HEK293 (cell line): ENCODE results near the gene MEOX2.

ENCODE experiments used
- CTCF ChIA-PET: fragments of 350-600 bp; formaldehyde crosslinking; extraction: SDS; loops from one replicate; lab custom pipeline; 2021; ENCODE audit warnings: antibody characterized with exemption; lab: Yijun Ruan, JAX
- POLR2A ChIA-PET: fragments of 300-600 bp; formaldehyde crosslinking; extraction: SDS; loops from one replicate; lab custom pipeline; 2020; ENCODE audit warnings: antibody characterized with exemption, inconsistent platforms; lab: Yijun Ruan, JAX
- H3K27ac ChIP-seq: fragments of 200-500 bp; sonication (Bioruptor generic); 2 replicates; pipeline ENCODE4 v1.5.1; 2014; ENCODE audit warnings: low read depth, low read length, control low read depth, inconsistent platforms; ENCODE audit errors: extremely low read depth
- H3K36me3 ChIP-seq, 2 experiments: fragments of 200-500 bp in 1 of 2; sonication (Bioruptor generic) in 1 of 2; 1 replicate in 1 of 2; 2 replicates in 1 of 2; pipeline ENCODE4 v1.5.1; 2014 to 2017; ENCODE audit warnings: inconsistent platforms in 2 of 2, low read length in 2 of 2; ENCODE audit not compliant: control insufficient read depth in 2 of 2, insufficient read depth in 1 of 2
- H3K4me1 ChIP-seq: fragments of 200-500 bp; sonication (Bioruptor generic); 2 replicates; pipeline ENCODE4 v1.5.1; 2014; ENCODE audit warnings: mild to moderate bottlenecking, low read length, inconsistent platforms; ENCODE audit not compliant: control insufficient read depth, insufficient read depth
- H3K4me3 ChIP-seq: 2 replicates; pipeline ENCODE4 v1.5.1; 2011; ENCODE audit warnings: low read depth, mild to moderate bottlenecking, control low read depth, low read length, moderate library complexity
- H3K9me3 ChIP-seq: fragments of 200-500 bp; sonication (Bioruptor generic); 2 replicates; pipeline ENCODE4 v1.5.1; 2014; ENCODE audit warnings: low read depth, low read length, inconsistent platforms; ENCODE audit not compliant: control insufficient read depth, insufficient read depth
- HOXA7 ChIP-seq: sonication (generic); formaldehyde crosslinking; IDR thresholded peaks from 2 replicates; pipeline ENCODE4 v1.8.1; 2022; ENCODE audit warnings: missing genetic modification reagents, borderline replicate concordance
- HOXD13 ChIP-seq: sonication (generic); formaldehyde crosslinking; IDR thresholded peaks from 2 replicates; pipeline ENCODE4 v1.8.0; 2022; ENCODE audit warnings: missing genetic modification reagents, borderline replicate concordance
- MZF1 ChIP-seq: fragments of 450-650 bp; formaldehyde crosslinking; IDR thresholded peaks from 2 replicates; pipeline ENCODE4 v1.5.1; 2017; ENCODE audit warnings: missing biosample characterization, missing genetic modification characterization, borderline replicate concordance
- SP2 ChIP-seq: fragments of 450-650 bp; formaldehyde crosslinking; IDR thresholded peaks from 2 replicates; pipeline ENCODE4 v1.5.1; 2016; ENCODE audit warnings: missing biosample characterization, missing genetic modification characterization
- ZFP37 ChIP-seq: fragments of 450-650 bp; formaldehyde crosslinking; IDR thresholded peaks from 2 replicates; pipeline ENCODE4 v1.5.1; 2016; ENCODE audit warnings: missing biosample characterization, missing genetic modification characterization
- ZIC2 ChIP-seq: fragments of 450-650 bp; formaldehyde crosslinking; IDR thresholded peaks from 2 replicates; pipeline ENCODE4 v1.5.1; 2016; ENCODE audit warnings: missing biosample characterization, missing genetic modification characterization
- ZNF155 ChIP-seq: fragments of 450-650 bp; formaldehyde crosslinking; IDR thresholded peaks from 2 replicates; pipeline ENCODE4 v1.5.1; 2016; ENCODE audit warnings: missing biosample characterization, missing genetic modification characterization
- ZNF157 ChIP-seq: fragments of 450-650 bp; formaldehyde crosslinking; IDR thresholded peaks from 2 replicates; pipeline ENCODE4 v1.5.1; 2016; ENCODE audit warnings: missing biosample characterization, missing genetic modification characterization
- ZNF169 ChIP-seq: fragments of 450-650 bp; formaldehyde crosslinking; IDR thresholded peaks from 2 replicates; pipeline ENCODE4 v1.5.1; 2016; ENCODE audit warnings: missing biosample characterization, missing genetic modification characterization
- ZNF214 ChIP-seq: fragments of 450-650 bp; formaldehyde crosslinking; IDR thresholded peaks from 2 replicates; pipeline ENCODE4 v1.5.1; 2017; ENCODE audit warnings: missing biosample characterization, mild to moderate bottlenecking, missing genetic modification characterization, borderline replicate concordance
- ZNF239 ChIP-seq: fragments of 450-650 bp; formaldehyde crosslinking; IDR thresholded peaks from 2 replicates; pipeline ENCODE4 v1.5.1; 2016; ENCODE audit warnings: missing biosample characterization, missing genetic modification characterization
- ZNF266 ChIP-seq: fragments of 450-650 bp; formaldehyde crosslinking; IDR thresholded peaks from 2 replicates; pipeline ENCODE4 v1.5.1; 2016; ENCODE audit warnings: missing biosample characterization, missing genetic modification characterization, low read depth
- ZNF311 ChIP-seq: fragments of 450-650 bp; formaldehyde crosslinking; IDR thresholded peaks from 2 replicates; pipeline ENCODE4 v1.5.1; 2017; ENCODE audit warnings: missing biosample characterization, missing genetic modification characterization, borderline replicate concordance
- ZNF350 ChIP-seq: fragments of 450-650 bp; formaldehyde crosslinking; IDR thresholded peaks from 2 replicates; pipeline ENCODE4 v1.5.0; 2017; ENCODE audit warnings: missing biosample characterization, mild to moderate bottlenecking, missing genetic modification characterization
- ZNF416 ChIP-seq: fragments of 450-650 bp; formaldehyde crosslinking; IDR thresholded peaks from 2 replicates; pipeline ENCODE4 v1.5.1; 2016; ENCODE audit warnings: missing biosample characterization, missing genetic modification characterization
- ZNF426 ChIP-seq: fragments of 450-650 bp; formaldehyde crosslinking; IDR thresholded peaks from 2 replicates; pipeline ENCODE4 v1.5.1; 2017; ENCODE audit warnings: missing biosample characterization, missing genetic modification characterization, mild to moderate bottlenecking, inconsistent platforms, moderate library complexity
- ZNF501 ChIP-seq: fragments of 450-650 bp; formaldehyde crosslinking; IDR thresholded peaks from 2 replicates; pipeline ENCODE4 v1.5.1; 2016; ENCODE audit warnings: missing biosample characterization, missing genetic modification characterization
- ZNF521 ChIP-seq: fragments of 450-650 bp; formaldehyde crosslinking; IDR thresholded peaks from 2 replicates; pipeline ENCODE4 v1.5.1; 2017; ENCODE audit warnings: missing biosample characterization, mild to moderate bottlenecking, missing genetic modification characterization
- ZNF664 ChIP-seq: fragments of 450-650 bp; formaldehyde crosslinking; IDR thresholded peaks from 2 replicates; pipeline ENCODE4 v1.5.1; 2016; ENCODE audit warnings: missing biosample characterization, missing genetic modification characterization
- ZXDB ChIP-seq: fragments of 450-650 bp; formaldehyde crosslinking; IDR thresholded peaks from 2 replicates; pipeline ENCODE4 v1.5.1; 2016; ENCODE audit warnings: missing biosample characterization, missing genetic modification characterization
- TF ChIP-seq, protein P1 (sequence below): IDR thresholded peaks from 2 replicates; pipeline ENCODE4 v1.6.1; 2011; ENCODE audit warnings: mild to moderate bottlenecking, low read depth, low read length, borderline replicate concordance
- TF ChIP-seq, protein P2 (sequence below): fragments of 450-650 bp; formaldehyde crosslinking; IDR thresholded peaks from 2 replicates; pipeline ENCODE4 v1.5.1; 2016; ENCODE audit warnings: missing biosample characterization, missing genetic modification characterization
- TF ChIP-seq, protein P3 (sequence below): fragments of 450-650 bp; formaldehyde crosslinking; optimal IDR thresholded peaks from 2 replicates; pipeline ENCODE3; 2016; ENCODE audit warnings: missing biosample characterization, mild to moderate bottlenecking, missing genetic modification characterization
- TF ChIP-seq, protein P4 (sequence below): fragments of 450-650 bp; formaldehyde crosslinking; IDR thresholded peaks from 2 replicates; pipeline ENCODE4 v1.5.1; 2016; ENCODE audit warnings: missing biosample characterization, missing genetic modification characterization
- TF ChIP-seq, protein P5 (sequence below): fragments of 450-650 bp; formaldehyde crosslinking; IDR thresholded peaks from 2 replicates; pipeline ENCODE4 v1.5.1; 2017; ENCODE audit warnings: missing biosample characterization, missing genetic modification characterization

The MEOX2 gene

DNA sequence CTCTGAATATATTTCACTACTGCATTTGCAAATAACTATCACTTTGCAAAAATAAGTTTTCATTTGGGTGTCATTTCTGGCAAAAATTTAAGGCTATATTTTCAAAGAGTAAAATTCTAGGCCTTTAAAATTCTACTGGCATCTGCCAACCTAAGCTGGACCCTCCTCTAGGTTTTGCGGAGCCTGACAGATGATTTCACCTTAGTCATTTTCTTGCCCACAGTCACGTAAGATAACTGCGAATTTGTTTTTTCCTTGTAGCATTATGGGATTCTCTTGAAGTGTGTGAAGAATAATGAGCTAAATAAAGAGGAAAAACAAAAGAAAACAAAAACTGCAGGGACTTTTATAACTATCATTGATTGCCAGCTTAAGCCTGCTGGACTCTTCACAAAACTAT is 7.8 kb downstream of the MEOX2 start:
- no peaks in the 10 kb centered on the region for H3K9me3 ChIP-seq
- H3K36me3 ChIP-seq, result no peaks in the 10 kb centered on the region
- H3K4me1 ChIP-seq, result no peaks in the 10 kb centered on the region
- ChIA-PET POLR2A (no interaction called here), CTCF (no interaction called here)
- no peak overlapping the region for H3K27ac ChIP-seq
- TF ChIP-seq ZNF239 (tag by site-specific recombination) (no peak), ZIC2 (tag by site-specific recombination) (no peak), ZNF664 (tag by site-specific recombination) (no peak), MZF1 (tag by site-specific recombination) (no peak), ZNF169 (tag by site-specific recombination) (no peak), ZNF157 (tag by site-specific recombination) (no peak), SP2 (tag by site-specific recombination) (no peak), ZNF155 (tag by site-specific recombination) (no peak), HOXA7 (CRISPR knock-in tag) (no peak), ZNF416 (tag by site-specific recombination) (no peak), ZNF266 (tag by site-specific recombination) (no peak), ZXDB (tag by site-specific recombination) (no peak), ZNF350 (tag by site-specific recombination) (no peak), ZNF501 (tag by site-specific recombination) (no peak)
- TF ChIP-seq, protein P1, sequence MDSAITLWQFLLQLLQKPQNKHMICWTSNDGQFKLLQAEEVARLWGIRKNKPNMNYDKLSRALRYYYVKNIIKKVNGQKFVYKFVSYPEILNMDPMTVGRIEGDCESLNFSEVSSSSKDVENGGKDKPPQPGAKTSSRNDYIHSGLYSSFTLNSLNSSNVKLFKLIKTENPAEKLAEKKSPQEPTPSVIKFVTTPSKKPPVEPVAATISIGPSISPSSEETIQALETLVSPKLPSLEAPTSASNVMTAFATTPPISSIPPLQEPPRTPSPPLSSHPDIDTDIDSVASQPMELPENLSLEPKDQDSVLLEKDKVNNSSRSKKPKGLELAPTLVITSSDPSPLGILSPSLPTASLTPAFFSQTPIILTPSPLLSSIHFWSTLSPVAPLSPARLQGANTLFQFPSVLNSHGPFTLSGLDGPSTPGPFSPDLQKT, result no peak
- TF ChIP-seq, protein P2, sequence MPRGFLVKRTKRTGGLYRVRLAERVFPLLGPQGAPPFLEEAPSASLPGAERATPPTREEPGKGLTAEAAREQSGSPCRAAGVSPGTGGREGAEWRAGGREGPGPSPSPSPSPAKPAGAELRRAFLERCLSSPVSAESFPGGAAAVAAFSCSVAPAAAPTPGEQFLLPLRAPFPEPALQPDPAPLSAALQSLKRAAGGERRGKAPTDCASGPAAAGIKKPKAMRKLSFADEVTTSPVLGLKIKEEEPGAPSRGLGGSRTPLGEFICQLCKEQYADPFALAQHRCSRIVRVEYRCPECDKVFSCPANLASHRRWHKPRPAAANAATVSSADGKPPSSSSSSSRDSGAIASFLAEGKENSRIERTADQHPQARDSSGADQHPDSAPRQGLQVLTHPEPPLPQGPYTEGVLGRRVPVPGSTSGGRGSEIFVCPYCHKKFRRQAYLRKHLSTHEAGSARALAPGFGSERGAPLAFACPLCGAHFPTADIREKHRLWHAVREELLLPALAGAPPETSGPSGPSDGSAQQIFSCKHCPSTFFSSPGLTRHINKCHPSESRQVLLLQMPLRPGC (tag by site-specific recombination), result no peak
- TF ChIP-seq, protein P3, sequence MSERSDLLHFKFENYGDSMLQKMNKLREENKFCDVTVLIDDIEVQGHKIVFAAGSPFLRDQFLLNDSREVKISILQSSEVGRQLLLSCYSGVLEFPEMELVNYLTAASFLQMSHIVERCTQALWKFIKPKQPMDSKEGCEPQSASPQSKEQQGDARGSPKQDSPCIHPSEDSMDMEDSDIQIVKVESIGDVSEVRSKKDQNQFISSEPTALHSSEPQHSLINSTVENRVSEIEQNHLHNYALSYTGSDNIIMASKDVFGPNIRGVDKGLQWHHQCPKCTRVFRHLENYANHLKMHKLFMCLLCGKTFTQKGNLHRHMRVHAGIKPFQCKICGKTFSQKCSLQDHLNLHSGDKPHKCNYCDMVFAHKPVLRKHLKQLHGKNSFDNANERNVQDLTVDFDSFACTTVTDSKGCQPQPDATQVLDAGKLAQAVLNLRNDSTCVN (tag by site-specific recombination), result no peak
- TF ChIP-seq, protein P4, sequence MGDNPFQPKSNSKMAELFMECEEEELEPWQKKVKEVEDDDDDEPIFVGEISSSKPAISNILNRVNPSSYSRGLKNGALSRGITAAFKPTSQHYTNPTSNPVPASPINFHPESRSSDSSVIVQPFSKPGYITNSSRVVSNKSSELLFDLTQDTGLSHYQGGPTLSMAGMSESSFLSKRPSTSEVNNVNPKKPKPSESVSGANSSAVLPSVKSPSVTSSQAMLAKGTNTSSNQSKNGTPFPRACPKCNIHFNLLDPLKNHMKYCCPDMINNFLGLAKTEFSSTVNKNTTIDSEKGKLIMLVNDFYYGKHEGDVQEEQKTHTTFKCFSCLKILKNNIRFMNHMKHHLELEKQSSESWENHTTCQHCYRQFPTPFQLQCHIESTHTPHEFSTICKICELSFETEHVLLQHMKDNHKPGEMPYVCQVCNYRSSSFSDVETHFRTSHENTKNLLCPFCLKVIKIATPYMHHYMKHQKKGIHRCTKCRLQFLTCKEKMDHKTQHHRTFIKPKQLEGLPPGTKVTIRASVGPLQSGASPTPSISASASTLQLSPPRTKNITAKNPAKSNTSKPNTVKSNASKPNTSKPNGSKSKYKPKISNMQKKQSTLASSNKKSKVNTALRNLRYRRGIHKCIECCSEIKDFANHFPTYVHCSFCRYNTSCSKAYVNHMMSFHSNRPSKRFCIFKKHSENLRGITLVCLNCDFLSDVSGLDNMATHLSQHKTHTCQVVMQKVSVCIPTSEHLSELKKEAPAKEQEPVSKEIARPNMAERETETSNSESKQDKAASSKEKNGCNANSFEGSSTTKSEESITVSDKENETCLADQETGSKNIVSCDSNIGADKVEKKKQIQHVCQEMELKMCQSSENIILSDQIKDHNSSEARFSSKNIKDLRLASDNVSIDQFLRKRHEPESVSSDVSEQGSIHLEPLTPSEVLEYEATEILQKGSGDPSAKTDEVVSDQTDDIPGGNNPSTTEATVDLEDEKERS (tag by site-specific recombination), result no peak
- no peak overlapping the region for H3K4me3 ChIP-seq

DNA sequence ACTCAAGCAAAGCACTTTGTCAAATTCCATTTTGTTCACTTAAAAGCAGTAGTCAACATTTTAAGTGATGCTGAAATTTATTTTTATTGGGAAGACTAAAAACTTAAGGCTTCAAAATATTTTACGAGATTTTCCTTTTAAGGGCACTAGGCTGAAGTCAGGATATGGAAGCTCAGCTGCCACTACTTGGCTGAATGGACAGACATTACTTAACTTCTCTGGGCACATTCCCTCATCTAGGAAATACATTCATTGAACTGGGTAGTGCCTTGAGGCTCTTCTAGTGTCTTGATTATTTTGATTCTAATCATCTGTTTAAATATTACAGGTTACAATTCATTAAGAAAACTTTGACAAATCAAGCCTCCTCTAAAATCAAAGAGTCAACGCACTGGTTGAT is 11.1 kb downstream of the MEOX2 start:
- Histone ChIP-seq H3K27ac (no peak overlapping the region), H3K36me3 (no peaks in the 10 kb centered on the region), H3K9me3 (no peaks in the 10 kb centered on the region), H3K4me3 (no peak overlapping the region), H3K4me1 (no peaks in the 10 kb centered on the region)
- POLR2A ChIA-PET, result no interaction called here
- CTCF ChIA-PET, result no interaction called here
- TF ChIP-seq ZNF521 (tag by site-specific recombination), result no peak
- TF ChIP-seq ZNF214 (tag by site-specific recombination), result no peak
- TF ChIP-seq ZNF311, result no peak
- TF ChIP-seq, protein P5, sequence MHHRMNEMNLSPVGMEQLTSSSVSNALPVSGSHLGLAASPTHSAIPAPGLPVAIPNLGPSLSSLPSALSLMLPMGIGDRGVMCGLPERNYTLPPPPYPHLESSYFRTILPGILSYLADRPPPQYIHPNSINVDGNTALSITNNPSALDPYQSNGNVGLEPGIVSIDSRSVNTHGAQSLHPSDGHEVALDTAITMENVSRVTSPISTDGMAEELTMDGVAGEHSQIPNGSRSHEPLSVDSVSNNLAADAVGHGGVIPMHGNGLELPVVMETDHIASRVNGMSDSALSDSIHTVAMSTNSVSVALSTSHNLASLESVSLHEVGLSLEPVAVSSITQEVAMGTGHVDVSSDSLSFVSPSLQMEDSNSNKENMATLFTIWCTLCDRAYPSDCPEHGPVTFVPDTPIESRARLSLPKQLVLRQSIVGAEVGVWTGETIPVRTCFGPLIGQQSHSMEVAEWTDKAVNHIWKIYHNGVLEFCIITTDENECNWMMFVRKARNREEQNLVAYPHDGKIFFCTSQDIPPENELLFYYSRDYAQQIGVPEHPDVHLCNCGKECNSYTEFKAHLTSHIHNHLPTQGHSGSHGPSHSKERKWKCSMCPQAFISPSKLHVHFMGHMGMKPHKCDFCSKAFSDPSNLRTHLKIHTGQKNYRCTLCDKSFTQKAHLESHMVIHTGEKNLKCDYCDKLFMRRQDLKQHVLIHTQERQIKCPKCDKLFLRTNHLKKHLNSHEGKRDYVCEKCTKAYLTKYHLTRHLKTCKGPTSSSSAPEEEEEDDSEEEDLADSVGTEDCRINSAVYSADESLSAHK (tag by site-specific recombination), result no peak
- TF ChIP-seq ZFP37, result no peak
- TF ChIP-seq ZNF426 (tag by site-specific recombination), result no peak
- no peak for TF ChIP-seq HOXD13 (CRISPR knock-in tag)
- TF ChIP-seq, protein P1, result no peak
